NCI-H1930 (cell line): ENCODE data around the gene SLC38A3.
"Not testable (repeated sequence)": the region's sequence is repeated elsewhere in the genome, so short reads cannot be mapped to it uniquely, and the experiment has no call there.

ENCODE experiments used
- DNase-seq, 2 experiments: peaks; one replicate each; lab custom pipeline; 2025; lab: John Stamatoyannopoulos, UW

Gene SLC38A3

DNA sequence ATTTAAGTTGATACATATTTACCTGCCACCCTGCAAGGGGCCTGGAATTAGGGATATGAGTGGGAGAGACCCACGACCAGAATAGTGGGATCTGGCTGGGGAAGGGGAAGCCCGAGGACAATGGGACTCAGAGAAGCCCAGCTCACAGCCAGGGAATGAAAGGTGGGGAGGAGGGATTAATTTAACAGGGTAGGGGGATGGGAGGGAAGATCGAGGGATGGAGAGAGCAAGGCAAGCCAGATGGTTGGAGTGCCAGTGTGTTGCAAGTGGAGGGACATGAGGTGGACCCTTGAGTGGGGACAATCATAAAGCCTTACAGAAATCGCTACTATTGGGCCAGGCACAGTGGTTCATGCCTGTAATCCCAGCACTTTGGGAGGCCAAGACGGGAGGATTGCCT lies 26.5 kb downstream of the SLC38A3 start:
- DNase-seq: no peak

DNA sequence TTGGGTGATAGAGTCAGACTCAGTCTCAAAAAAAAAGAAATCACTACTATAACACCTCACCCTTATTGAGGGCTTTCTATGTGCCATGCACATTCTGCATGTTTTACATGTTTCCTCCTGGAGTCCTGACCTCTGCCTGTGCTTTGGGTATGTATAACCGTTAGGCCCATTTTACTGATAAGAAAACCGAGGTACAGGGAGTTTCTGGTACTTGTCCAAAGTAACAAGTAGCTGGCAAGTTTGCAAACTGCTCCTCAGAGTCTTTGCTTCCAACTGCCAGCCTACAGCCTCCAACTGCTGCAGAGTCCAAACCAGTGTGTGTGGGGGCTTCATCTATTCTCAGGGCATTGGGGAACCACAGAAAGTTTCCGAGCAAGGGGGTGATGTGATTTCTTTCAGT lies 27.2 kb downstream of the SLC38A3 start:
- no peak for DNase-seq

DNA sequence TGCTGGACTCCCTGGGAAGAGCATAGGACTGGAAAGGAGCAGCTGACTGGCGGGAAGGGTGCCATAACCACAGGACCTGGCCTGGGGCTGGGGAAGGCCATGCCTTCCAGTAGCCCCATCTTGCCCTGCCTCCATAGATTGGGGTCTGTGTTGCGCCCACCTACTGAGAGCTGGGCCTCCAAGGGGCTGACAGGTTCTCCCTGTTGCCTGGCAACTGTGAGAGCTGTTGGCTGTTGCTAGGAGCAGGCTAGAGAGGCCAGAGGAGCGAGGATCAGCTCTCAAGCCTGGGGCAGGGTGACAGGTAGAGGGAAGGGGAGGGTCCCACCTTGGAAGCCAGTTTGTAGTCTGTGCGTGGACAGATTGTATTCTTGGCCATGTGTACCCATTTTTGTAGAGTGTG lies 28.1 kb downstream of the SLC38A3 start:
- DNase-seq: no peak

DNA sequence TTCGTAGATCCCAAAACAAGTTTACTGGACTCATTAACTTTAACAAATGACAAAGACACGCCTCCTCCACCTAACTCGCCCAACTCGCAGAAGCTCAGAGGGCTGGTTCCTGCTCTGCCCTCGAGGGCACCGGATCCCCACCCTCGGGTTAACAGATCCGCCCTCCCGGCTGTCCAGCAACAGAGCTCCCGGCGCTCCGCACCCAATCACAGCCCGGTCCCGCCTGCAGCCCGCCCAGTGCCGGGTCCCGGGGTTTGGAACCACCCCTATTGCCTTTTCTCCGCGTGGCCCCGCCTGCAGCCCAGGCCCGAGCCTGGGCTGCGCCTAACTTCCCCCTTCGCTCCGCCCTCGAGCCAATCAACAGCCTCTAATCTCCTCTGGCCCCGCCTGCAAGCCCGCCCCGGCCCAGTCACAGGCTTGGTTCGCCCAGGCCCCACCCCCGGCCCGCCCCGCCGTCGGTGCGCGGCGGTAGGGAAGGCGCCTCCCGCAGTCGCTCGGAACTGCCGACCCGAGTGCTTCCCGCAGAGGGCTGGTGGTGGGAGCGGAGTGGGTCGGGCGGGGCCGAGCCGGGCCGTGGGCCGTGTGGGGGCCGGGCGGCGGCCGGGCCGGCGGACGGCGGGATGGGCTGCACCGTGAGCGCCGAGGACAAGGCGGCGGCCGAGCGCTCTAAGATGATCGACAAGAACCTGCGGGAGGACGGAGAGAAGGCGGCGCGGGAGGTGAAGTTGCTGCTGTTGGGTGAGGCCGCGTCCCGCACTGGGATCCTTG lies 30.8 kb downstream of the SLC38A3 start, which contains the start of gene GNAI2:
Gene GNAI2, plus strand, starts transcription at position 489 of the 768 bp plus-strand sequence. Its CDS starts 132 bp downstream, at position 621.
- peak; percentile 88 to 91 for DNase-seq

DNA sequence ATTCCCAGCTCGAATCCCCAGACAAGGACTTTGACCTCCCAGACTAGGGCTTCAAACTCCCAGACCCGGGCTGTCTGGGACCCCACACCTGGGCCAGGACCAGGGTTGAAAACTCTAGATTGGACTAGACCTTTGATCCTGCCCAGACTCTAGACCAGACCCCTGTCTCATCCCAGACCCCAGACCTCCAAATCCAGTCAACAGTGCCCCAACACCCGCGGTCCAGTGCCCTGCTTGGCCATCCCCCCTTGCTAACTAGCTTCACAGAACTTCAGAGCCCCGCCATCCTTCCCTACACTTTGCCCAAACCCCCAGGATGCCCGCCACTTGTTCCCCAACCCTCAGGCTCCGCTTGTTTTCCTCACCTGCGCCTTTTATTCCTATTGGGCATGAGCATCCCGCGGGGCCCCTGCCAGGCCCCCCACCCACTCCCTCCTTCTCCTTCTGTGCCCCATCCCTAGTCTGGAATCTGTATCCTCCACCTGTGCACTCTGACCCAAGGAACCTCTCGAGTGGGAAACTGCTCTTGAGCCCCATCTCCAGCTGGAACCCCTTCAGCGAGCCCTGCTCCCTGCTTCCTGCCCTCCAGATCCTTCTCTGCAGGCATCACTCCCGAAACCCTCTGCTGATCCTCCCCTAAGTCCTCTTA lies 31.5 kb downstream of the SLC38A3 start:
- no peak for DNase-seq

DNA sequence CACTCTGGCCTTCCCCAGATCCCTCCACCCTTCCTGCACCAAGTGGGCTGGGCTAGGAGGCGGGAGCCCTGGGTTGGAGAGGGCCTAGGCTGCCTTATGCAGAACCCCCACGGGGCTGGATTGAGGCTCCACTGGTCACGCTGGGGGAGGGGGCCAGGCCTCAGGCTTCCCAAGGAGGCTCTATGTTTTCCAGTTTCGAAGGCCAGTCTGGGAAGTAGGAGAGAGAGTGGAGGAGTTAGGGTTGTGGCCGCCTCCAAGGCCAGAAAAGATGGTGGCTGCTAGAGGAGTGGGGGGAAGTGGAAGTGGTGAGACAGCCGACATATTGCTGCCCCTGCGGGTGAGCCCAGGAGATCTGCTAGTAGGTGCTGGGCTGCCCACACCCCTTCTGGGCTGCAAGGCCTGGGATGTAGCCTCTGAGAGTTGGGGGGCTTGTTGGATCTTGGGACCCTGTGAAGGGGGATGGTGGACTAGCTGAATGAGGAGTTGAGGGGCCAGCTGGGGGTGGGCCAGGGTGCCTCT lies 32.1 kb downstream of the SLC38A3 start:
- DNase-seq: no peak

DNA sequence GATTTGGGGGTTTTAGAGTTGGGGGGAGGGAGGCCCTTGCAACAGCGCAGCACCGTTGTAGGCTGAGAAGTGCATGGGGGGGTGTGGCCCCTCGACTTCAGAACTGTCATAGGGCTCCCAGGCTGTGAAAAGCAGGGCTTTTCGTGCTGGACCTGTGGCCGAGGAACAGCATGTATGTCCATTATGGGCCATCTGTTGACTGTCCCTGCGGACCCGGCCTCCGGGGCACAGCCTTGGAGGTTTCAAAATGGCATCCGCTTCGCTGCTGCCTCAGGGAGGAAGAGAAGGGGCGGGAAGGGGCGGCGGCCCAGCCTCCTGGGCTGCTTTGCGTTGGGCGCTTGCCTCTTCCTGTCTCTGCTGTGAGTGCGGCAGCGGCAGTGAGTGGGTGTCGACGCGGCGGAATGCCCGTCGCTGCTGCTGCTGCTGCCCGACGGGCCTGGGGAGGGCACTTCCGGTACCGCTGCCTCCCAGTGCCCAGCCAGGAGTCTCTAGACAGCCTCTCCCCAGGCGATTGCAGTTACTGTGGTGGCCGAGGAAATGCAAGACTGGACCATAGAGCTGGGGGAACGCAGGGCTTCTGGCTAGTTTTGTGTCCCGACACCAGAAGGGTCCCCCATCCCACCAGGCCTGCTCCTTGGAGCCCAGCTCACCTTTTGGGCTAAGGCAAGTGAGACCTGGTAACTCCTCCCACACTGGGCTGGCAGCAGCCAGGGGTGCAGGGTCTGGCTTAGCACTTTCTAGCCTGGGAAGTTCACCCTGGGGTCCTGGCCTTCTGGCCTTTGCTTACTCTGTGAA lies 32.9 kb downstream of the SLC38A3 start:
- no peak for DNase-seq

DNA sequence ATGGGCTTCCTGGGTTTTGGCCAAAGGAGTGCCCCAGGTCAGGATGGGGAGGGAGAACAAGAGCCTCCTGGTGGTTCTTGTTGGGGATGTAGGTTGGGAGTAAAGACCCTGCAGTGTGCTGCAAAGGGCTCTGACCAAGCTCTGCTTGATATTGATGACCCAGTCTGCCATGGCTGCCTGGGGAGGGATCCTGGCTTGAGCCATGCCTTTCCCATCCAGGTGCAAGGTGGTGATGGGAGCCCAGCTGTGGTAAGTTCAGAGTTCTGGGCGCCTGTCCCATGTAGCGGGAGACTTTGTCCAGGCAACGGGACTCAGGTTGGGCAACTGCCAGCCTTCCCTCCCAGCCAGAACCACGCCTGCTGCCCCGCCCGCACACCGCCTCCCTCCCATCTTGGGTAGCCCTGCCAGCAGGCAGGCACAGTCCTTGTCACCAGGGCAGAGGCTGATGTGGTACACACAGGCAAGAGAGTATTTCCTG lies 33.5 kb downstream of the SLC38A3 start:
- no peak for DNase-seq

DNA sequence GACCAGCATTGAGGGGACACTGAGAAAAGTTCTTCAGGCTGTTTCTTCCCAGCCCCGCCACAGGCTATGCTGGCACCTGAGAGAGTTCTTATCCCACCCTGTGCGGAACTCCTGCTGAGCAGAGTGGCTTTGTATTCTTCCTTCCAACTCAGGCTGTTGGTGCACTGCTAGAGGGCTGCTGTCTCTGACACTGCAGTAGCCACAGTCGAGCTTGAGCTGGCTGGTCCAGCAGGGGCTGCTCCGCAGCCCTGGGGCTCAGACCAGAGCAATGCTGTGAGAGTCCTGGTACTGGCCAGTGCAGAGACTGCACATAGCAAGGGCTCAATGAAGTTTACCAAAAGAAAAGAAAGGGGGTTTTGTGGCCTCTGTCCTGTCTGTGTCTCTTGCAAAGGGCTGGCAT lies 34.6 kb downstream of the SLC38A3 start:
- no peak for DNase-seq

DNA sequence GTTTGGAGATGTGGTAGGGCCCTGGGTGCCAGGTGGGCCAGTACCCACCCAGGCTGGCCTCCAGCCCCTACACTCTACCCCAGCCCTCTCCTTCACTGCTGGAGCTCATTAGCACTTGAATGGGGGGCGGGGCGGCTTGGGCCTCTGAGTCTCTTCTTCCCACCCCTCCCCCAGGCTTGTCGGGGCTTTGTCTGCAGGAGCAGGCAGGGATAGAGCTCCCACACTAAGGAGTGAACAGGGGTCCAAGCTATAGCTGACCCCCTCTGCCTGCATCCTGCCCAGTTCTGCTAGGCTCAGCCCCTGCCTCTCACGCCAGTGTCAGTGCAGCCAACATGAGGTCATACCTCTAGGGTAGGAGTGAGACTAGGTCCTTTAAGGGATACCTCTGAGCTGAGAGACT lies 36.1 kb downstream of the SLC38A3 start:
- no peak for DNase-seq

DNA sequence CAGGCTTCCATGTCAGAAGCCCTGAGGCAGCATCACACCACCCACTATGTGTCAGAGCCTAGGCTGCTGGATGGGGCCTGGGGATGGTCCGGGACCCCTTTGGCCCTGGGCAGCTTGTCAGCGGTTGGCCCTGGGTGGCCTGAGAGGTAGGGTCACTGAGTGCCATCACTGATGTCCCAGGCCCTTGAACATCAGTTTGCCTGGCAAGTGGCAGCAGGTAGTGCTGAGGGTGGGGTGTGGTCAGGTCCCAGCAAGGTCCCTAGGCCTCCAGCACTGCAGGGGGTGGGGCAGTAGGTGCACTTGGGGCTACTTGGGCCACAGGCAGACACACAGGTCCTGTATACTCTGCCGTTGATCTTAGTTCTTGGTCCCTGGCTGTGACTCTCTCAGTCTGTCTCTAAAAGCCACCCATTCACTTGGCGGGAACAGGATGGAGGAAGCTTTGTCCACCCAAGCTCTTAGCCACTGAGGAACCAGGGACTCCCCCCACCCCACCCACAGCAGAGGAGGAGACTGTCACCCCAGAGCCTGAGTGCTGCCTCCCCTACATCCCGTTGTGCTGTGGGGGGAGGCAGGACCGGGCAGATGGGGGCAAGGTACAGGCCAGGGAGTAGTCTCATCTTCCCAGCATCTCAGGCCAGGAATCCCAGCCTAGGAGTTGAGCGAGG lies 36.8 kb downstream of the SLC38A3 start:
- DNase-seq: no peak

DNA sequence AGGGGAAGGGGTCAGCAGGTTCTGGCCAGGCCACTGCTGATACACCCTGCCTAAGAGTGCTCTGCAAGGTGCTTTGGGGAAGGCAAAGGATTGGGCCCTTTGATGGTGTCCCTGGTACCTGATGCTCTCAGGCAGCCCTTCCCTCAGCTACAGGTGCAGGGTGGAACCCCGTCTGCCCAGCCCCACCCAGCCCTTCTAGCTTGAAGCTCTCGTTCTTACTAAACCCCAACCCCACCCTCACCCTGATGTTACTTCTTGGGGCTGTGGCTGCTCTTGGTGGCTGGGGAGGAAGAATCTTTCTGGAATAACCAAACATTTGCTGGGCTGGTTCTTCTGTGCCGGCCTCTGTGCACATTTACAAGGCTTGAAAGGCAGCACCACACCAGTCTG lies 37.3 kb downstream of the SLC38A3 start:
- no peak for DNase-seq

DNA sequence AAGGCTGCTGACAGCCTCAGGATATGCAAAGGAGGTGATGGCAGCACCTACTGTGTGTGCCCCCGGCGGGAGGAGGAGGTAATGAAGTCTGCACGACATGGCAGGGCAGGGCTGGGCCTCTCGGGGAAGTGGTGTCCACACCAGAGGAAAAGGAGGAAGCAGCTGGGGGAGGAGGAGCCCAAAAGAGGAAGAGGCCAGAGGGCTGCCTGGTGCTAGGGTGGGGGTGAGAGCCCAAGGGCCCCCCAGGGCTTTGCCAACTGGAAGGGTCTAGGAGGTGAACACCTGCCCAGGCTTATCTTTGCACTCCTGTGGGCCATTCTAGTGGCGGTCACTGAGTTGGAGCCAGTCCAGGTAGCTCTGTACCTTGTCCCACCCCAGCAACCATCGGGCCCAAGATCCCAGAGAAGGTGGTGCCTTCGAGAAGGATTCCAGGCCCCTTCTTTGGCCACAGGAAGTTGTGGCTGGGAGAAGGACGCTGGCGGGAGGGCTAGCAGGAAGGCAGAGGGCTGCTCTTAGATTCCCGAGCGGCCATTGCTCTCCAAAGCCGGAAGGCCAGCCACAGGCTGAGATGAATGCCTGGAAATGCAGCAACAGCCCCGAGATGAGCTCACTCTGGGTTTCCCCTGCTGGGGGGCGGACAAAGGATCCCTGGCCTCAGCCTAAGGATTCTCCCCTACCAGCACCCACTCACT lies 37.9 kb downstream of the SLC38A3 start:
- no peak for DNase-seq

DNA sequence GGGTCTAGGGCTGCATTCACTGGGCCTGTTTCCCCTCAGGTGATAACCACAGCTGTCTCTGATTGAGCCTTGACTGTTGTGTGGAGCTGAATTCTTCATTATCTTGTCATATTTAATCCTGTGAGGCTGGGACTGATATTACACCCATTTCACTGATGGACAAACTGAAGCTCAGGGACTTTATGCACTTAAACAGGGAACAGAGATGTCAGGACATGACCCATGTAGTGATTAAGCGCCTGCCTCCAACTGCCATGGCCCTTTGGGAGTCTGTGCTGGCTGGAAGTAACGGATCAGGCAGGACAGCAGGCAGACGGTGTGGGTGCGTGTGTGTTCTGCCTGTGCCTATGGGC lies 38.4 kb downstream of the SLC38A3 start:
- DNase-seq: no peak

DNA sequence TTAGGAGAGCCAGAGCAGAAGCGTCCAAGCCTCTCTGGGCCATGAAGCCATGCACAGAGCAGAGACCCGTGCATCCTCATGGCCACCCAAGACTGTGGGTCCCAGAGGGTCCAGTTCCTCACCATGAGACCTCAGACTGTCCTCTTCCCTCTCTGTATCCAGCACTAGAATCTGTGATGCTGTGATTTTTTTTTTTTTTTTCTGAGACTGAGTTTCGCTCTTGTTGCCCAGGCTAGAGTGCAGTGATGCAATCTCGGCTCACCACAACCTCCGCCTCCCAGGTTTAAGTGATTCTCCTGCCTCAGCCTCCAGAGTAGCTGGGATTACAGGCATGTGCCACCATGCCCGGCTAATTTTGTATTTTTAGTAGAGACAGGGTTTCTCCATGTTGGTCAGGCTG lies 39.7 kb downstream of the SLC38A3 start:
- not testable (repeated sequence) for DNase-seq

DNA sequence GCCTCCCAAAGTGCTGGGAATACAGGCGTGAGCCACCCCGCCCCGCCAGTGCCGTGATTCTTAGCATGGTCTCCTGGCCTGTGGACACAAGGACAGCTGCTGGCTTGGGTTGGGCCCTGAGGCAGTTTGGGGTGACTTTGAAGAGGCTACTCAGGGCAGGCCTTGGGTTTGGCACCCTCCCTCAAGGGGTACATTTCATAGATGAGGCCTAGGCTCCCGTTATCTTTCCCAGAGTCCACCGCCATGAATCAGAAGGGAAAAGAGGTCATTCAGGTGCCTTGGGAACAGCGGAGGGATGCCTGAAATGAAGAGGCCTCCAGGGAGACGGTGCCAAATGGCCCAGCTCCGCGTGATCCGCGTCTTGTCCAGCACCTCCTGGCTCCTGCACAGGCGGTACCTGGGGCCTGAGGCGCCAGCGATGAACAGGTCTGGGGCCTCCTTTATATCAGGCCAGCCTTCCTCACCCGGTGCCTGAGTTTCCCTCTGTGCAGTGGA lies 40.2 kb downstream of the SLC38A3 start:
- DNase-seq: no peak

DNA sequence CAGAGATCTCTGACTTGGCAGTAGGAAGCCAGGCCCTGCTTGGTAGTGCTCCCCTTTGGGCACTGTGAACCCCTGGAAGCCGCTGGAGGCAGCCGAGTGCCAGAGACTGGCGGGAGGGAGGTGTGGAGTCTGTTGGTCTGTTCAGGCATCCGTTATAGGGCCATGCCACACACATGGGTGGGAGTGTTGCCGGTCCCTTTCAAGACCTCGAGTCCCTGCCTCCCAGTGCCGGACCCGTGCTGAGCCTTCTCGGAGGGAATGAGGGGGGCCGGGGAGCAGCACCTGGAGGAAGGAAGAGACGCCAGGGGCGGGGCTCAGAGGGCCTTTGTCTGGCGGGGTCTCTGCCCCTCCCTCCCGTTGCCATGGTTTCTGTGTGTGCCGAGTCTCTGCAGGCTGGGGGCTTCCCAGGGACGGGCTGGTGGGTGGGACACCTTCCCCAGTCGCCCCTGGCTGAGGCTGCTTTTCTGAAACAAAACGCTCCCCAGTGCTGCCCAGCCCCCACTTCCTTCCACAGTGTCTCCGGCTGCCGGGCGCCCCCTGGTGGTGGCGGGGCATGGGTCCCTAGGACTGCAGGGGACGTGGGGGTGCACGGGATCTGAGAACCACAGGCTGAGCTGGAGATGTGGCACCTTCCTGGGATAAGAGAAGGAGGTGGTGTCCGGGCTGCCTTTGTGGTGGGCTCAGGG lies 40.9 kb downstream of the SLC38A3 start:
- DNase-seq: peak; percentile 61 to 77

DNA sequence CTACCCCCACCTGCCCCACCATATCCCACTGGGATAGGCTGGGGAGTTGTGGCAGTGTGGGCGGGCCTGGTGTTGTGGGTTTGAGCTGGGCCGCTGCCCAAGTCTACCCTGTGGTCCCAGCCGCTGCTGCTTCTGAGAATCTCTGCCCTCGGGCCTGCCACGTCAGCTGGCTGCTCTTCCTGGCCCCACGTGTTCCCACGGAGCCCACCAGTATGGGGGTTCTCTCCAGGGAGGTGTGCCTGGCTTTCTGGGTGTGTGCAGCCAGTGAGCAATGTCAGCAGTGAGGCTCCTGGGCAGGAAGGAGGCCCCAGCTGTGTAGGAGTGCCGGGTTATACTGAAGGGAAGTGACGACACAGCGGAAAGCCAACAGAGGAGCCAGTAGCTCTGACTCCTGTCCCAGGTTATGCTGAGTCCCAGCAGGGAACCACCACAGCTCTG lies 41.5 kb downstream of the SLC38A3 start:
- DNase-seq: no peak

DNA sequence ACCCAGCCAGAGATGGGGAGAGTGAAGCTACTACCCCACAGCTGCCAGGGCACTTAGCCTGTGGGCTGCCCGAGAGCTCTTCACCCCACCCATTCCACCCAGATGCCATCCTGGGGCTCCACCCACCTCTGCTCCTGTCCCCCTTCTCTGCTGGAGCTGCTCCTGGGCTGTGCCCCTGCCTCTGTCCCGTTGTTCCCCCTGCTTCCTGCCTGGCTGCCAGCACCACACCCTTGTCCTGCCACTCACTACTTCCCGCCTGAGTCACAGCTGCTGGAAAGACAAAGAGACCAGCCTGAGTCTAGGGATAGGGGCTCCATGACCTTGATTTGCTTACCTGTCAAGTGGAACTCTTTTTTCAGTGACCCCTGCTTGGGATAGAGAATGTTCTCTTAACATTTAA lies 43.3 kb downstream of the SLC38A3 start:
- no peak for DNase-seq

DNA sequence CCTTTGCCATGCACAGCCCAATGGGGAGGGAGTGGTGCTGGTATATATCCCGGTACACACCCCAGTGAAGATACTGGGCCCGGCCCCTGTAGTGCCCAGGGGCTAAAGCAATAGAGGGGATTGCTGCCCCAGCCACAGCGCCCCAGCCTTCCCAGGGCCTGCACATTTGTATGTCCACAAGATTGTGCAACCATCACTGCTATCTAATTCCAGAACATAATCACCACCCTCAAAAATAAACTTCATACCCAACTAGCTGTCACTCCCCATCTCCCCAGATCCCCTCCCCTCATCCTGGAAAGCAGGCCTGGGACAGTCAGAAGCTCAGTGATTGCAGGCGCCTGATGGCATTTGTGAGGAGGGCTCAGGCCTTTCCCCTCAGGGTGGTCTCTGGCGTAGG lies 44.4 kb downstream of the SLC38A3 start:
- no peak for DNase-seq

DNA sequence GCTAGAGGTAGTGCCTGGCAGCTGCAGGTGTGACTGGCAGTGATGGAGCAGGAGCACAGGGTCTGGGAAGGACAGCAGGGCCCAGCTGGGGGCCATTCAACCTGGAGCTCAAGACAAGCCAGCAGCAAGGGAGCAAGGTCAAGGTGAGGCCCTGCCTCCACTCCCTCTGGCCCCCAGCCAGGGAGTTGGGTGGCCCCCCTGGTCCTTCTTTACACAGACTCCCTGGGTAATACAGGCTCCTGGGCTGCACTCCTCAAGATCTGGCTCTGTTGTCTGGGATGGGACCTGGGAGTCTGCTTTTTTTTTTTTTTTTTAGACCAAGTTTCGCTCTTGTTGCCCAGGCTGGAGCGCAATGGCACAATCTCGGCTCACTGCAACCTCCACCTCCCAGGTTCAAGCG lies 45.4 kb downstream of the SLC38A3 start:
- no peak for DNase-seq
